Posterior cingulate gyrus (tissue), 11 donors: ENCODE results near the gene PAMR1.

Source experiments
- DNase-seq, 10 donors: peaks; one replicate each; pipeline versions ENCODE4 v3.0.0 to v3.0.0-alpha.2; 2020 to 2021; ENCODE audit warnings: mixed read lengths in 3 of 10
- intact Hi-C: fragments of 100-400 bp; cut with DNase I; formaldehyde crosslinking; loops from one replicate; pipeline ENCODE4 v1.15.1; 2023

The PAMR1 gene

GRCh38 chr11:35414311-35414710 lies 111.1 kb downstream of the PAMR1 start:
- intact Hi-C loops, result no loop called here
- DNase-seq, result no peak

- DNase-seq, result no peak
- intact Hi-C loops, result no loop called here
Measured at GRCh38 chr11:35413598-35413997, 111.8 kb downstream of the PAMR1 start.

- DNase-seq, result no peak
- intact Hi-C loops, result no loop called here
Measured at GRCh38 chr11:35412285-35412684, 113.1 kb downstream of the PAMR1 start.

GRCh38 chr11:35407041-35407440 lies 118.4 kb downstream of the PAMR1 start:
- DNase-seq, result no peak
- intact Hi-C loops, result no loop called here

GRCh38 chr11:35404388-35404775 lies 121.0 kb downstream of the PAMR1 start:
- peak in 6 of 10 donors; percentile 20 to 89 (median 50) for DNase-seq
- intact Hi-C loops, result no loop called here

GRCh38 chr11:35403765-35404387 lies 121.5 kb downstream of the PAMR1 start:
- no peak for DNase-seq
- intact Hi-C loops, result no loop called here

GRCh38 chr11:35402751-35403660 lies 122.4 kb downstream of the PAMR1 start:
- intact Hi-C loops, result no loop called here
- no peak for DNase-seq

- intact Hi-C loops, result no loop called here
- no peak for DNase-seq
Measured at GRCh38 chr11:35398881-35399280, 126.5 kb downstream of the PAMR1 start.

GRCh38 chr11:35394941-35395340 lies 130.5 kb downstream of the PAMR1 start:
- DNase-seq, result no peak

GRCh38 chr11:35393098-35393497 lies 132.3 kb downstream of the PAMR1 start:
- no peak for DNase-seq
- intact Hi-C loops, result loop anchor here (5.0 kb wide), 1 partner anchor 806 kb away; no protein-coding TSS in a partner anchor

More at GRCh38 chr11:35394941-35395340, 130.5 kb downstream of the PAMR1 start:
- intact Hi-C loops, result loop anchor here (5.0 kb wide), 1 partner anchor 808 kb away; no protein-coding TSS in a partner anchor

GRCh38 chr11:35391922-35392688 lies 133.3 kb downstream of the PAMR1 start:
- DNase-seq, result peak; percentile 59 to 97 (median 83)
- intact Hi-C loops, result loop anchor here (1.0 to 5.0 kb wide), 2 partner anchors 466 to 805 kb away; no protein-coding TSS in a partner anchor

GRCh38 chr11:35390737-35391682 lies 134.4 kb downstream of the PAMR1 start:
- intact Hi-C loops, result loop anchor here (5.0 kb wide), 1 partner anchor 804 kb away; no protein-coding TSS in a partner anchor
- no peak for DNase-seq

GRCh38 chr11:35389897-35390465 lies 135.4 kb downstream of the PAMR1 start:
- intact Hi-C loops, result loop anchor here (5.0 kb wide), 1 partner anchor 803 kb away; no protein-coding TSS in a partner anchor
- no peak for DNase-seq

- DNase-seq, result no peak
- intact Hi-C loops, result no loop called here
Measured at GRCh38 chr11:35389112-35389511, 136.3 kb downstream of the PAMR1 start.

GRCh38 chr11:35388061-35388460 lies 137.4 kb downstream of the PAMR1 start:
- no peak for DNase-seq
- intact Hi-C loops, result no loop called here

- intact Hi-C loops, result no loop called here
Measured at GRCh38 chr11:35387111-35387982, 138.1 kb downstream of the PAMR1 start.

GRCh38 chr11:35383953-35384352 lies 141.5 kb downstream of the PAMR1 start:
- intact Hi-C loops, result no loop called here
- DNase-seq, result no peak

More at GRCh38 chr11:35387111-35387982, 138.1 kb downstream of the PAMR1 start:
- DNase-seq, result no peak
